NCI-H1694 treated with DMSO at 0.1 percent for 48 hours (cell line): ENCODE measurements around the gene IFNL3.
"Not testable (repeated sequence)": the region's sequence is repeated elsewhere in the genome, so short reads cannot be mapped to it uniquely, and the experiment has no call there.

ENCODE experiments used
- DNase-seq: peaks from one replicate; lab custom pipeline; 2025; lab: John Stamatoyannopoulos, UW

The IFNL3 gene

DNA sequence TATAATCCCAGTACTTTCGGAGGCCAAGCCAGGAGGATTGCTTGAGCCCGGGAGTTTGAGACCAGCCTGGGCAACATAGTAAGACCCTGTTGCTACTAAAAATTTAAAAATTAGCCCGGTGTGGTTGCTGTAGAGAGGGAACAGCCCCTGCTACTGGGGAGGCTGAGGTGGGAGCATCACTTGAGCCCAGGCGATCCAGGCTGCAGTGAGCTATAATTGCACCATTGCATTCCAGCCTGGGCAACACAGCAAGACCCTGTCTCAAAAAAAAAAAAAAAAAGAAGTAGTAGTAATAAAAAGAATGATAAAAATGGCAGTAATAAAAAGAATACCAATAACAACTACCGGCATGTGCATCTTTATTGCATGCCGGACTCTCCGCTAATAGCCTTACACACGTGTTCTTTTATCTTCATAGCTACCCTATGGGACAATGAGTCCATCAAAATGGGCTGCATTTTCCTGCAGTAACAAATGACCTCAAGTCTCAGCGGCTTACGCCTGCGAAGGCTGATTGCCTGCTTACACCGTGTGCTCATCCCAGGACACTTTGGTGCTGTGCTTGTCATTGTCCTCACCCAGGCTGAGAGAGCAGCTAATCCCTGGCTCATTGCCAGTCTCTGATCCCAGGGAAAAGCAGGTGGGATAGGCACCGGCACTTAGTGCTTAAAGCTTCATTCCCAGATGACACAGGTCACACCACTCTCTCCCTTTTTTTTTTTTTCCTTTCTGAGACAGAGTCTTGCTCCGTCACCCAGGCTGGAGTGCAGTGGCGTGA lies 26.4 kb downstream of the IFNL3 start:
- no peak for DNase-seq

DNA sequence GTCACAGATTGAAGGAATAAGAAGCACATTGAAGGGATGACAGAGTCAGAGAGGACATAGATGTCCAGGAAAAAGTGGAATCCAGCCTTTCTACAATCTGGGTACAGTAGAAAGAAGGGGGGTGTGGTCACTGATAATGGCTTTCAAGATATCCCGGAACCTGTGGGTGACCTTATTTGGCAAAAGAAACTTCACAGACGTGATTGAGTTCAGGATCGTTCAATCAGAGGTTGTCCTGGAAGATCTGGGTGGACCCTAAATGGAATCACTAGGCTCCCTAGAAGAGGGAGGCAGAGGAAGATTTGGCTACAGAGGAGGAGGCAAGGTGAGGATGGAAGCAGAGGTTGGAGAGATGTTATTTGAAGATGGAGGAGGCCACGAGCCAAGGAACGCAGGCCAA lies 27.7 kb downstream of the IFNL3 start:
- DNase-seq = no peak

DNA sequence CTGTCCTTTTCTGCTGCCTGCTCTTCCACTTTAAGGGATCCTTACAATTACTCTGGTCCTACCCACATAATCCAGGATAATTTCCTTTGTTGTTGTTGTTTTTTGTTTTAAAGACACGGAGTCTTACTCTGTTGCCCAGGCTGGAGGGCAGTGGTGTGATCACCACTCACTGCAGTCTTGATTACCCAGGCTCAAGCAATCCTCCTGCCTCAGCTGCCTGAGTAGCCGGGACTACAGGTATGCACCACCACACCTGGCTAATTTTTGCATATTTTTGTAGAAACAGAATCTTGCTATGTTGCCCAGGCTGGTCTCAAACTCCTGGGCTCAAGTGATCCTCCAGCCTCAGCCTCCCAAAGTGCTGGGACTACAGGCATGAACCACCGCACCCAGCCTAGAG lies 29.5 kb downstream of the IFNL3 start:
- DNase-seq = not testable (repeated sequence)

DNA sequence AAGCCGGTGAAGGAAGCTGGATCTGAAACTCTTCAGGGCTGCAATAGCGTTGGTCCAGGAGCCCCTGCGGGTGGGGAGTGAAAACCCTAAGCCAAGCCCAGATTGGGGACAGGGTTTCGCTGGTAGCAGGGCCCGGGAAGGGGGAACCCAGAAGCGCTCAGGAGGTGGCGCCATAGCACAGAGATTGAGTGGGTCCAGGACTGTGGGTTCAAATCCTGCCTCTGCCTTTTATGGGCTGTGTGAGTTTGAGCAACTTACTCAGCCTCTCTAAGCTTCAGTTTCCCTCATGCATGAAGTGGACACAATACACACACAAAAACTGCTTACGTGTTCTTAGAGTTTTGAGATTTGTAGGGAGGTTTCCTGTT lies 32.4 kb downstream of the IFNL3 start:
- peak; percentile 3 for DNase-seq

DNA sequence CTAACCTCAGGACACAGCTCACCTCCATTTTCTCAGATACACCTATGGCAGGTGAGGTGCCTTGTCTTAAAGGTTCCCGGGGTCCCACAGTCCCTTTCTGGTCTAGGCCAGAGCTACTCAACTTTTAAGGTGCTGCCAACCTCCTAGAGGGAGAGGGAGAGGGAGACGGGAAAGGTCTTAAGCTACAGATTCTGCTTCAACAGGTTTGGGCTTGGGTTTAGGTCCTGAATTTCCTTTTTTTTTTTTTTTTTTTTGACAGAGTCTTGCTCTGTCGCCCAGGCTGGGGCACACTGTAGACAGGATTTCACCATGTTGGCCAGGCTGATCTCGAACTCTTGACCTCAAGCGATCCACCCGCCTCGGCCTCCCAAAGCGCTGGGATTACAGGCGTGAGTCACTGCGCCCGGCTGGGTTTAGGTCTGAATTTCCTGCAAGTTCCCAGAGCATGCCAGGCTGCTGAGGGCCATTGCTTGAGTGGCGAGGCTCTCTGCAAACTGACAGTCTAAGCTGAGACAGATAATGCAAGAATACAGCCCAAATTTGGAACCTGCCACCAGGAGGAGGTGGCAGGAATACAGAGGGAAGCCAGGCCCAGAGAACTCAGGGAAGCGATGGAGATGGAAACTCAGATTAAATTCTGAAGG lies 33.0 kb downstream of the IFNL3 start:
- DNase-seq = no peak

DNA sequence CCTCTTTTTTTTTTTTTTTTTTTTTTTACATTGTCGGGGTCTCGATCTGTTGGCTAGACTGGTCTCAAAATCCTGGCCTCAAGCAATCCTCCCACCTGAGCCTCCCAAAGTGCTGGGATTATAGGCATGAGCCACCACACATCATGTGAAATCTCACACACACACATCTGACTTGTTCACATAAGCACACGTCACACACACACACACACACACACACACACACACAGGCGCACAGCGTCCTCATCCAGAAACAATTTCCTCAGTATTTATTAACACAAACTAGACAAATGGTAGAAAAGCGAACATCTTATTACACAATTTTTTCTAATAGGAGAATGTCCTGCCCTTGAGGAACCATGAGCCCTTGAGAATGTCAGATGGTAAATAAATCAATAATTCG lies 35.6 kb downstream of the IFNL3 start:
- no peak for DNase-seq

DNA sequence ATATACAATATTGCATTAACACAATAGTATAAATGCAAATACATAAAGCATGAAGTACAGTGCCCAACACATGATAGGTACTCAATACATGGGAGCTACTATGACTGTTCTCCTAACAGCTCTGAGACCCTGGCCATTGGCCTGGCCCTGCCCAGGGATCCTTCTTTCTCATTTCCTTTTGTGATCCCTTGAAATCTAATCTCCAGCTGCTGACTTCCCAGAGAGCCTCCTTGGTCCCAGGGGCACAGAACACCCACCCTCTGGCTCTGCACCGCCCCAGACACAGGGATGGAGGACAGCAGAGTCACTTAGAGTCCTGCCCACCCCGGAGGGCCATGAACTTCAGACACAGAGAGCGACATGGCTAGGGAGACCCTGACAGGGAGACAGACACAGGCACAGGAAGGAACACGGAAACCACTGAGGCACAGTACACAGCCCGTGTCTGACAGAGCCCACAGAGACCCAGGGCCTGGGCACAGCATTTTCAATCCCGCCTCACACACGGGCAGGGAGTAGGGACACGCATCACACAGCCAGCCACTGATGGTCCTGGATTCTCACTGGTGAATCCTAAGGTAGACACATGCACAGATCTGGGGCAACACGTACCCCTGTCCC lies 36.5 kb downstream of the IFNL3 start:
- no peak for DNase-seq

DNA sequence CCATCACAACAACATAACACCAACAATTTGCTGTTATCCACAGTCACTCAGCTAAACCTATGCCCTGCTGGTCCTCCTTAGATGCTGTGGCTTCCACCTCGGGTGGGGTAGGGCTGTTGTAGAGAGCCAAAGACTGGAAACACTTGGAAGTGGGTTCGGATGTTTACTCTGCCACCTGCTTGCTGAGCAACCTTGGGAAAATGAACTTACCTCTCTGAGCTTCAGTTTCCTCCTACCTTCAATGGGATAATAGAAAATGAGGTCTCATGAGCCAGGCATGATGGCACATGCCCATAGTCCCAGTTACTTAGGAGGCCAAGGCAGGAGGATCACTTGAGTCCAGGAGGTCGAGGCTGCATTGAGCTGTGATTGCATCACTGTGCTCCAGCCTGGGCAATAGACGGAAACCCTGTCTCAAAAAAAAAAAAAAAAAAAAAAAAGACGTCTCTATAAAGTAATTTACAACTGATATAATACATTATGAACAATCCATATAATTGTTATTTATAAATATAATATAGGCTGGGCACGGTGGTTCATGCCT lies 37.4 kb downstream of the IFNL3 start:
- no peak for DNase-seq

DNA sequence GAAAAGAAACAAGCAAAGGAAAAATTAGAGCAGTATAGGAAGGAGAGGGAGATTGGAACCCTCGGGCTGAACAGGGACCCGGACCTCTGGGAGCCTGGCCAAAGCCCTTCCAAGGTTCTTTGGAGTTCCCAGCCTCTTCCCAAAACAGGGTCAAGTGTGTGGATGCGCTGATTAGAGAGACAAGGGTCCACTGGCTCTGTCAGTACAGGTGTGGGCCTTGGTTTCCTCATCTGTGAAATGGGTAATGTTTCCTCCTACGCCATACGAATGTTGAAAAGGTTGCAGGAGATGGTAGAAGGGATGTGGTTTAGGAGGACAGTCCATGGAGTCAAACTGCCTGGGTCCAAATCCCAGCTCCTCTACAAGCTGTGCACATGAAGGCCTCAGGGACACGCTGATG lies 38.7 kb downstream of the IFNL3 start:
- no peak for DNase-seq

DNA sequence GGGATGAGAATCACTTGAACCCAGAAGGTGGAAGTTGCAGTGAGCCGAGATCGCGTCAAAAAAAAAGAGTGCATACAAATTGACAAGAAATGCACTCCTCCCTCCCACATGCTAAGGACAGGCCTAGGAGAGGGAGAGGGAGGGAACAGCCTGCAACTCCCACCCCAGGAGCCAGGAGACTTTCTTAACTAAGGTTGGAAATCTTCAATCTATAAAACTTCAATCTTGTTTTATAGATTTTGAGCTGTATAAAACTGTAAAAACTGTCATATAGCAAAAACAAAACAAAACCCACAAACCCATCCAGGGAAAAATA lies 39.4 kb downstream of the IFNL3 start:
- no peak for DNase-seq

DNA sequence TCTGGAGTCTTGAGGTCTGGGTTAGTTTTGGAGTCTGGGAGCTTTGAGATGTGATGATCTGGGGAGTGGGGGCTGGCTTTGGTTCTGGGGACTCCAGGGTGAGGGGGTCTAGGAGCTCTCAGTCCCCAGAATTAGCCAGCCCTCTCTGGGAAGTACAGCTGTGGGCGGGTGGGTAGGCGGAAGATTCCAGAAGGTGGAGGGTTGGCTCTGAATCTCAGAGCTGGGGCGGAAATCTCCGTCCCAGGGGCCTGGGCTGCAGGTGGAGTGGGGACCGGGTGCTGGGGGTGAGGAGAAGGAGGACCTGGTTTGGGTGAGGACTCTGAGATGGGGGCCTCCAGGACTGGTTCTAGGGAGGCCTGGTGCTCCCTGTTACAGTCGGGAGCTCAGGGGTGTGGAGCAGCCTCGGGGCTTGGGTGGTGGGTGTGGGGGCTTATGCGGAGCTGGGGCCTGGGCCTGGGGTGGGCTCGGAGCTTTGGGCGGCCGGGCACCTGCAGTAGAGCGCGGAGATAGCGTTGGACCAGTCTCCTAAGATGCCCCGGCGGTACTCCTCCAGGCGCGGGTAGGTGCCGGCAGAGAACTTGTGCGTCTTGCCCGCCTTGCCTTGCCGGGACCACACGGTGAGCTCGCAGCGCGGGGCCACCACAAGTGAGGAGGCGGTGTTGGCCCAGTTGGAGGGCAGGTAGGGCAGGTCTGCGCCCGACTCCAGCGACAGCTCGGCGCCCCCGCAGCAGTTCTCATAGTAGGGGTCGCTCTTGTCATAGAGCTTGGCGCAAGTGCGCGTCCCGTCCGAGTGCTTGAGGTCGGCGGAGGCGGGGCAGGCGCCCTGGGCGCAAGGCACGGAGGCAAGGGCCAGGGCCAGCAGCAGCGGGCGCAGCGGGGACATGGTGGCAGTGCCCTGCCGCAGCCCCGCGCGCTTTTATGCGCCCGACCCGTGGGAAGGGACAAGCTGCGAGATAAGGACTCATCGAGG lies 41.1 kb downstream of the IFNL3 start, which contains the start of gene SYCN:
TSS of gene SYCN (minus strand) at position 892 of the 970 bp plus-strand sequence. CDS start at position 883, 9 bp downstream.
- no peak for DNase-seq

DNA sequence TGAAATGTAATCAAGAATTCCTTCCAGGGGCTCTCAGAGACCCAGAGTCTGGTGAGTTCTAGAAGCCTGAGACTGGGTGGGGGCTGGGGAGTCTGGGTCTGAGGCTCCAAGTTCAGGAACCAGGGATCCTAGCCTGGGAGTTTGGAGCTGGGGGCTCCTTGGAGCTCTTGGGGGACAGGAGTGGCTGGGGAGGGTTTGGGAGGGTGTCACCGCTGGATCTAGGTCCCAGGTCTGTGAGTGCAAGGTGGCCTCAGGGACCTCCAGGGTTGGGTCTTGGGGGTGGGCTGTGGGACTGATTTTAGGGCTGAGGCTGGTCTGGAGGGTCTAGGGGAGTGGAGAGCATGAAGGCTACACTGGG lies 41.8 kb downstream of the IFNL3 start:
- no peak for DNase-seq

DNA sequence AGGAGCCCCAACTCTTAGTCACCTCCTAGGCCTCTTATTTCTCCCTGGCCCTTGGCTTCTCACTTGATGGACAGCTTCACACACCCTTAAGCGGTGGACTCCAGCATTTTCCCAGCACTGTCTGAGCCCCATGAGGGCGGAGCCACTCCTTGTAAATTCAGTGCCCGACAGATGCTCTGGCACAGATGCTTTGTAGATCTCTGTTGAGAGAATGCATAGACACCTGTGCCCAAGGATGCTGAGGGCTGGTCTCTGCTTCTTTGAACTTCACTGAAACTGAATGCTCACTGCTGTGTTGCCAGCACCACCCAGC lies 44.0 kb downstream of the IFNL3 start:
- DNase-seq = peak; percentile 46

DNA sequence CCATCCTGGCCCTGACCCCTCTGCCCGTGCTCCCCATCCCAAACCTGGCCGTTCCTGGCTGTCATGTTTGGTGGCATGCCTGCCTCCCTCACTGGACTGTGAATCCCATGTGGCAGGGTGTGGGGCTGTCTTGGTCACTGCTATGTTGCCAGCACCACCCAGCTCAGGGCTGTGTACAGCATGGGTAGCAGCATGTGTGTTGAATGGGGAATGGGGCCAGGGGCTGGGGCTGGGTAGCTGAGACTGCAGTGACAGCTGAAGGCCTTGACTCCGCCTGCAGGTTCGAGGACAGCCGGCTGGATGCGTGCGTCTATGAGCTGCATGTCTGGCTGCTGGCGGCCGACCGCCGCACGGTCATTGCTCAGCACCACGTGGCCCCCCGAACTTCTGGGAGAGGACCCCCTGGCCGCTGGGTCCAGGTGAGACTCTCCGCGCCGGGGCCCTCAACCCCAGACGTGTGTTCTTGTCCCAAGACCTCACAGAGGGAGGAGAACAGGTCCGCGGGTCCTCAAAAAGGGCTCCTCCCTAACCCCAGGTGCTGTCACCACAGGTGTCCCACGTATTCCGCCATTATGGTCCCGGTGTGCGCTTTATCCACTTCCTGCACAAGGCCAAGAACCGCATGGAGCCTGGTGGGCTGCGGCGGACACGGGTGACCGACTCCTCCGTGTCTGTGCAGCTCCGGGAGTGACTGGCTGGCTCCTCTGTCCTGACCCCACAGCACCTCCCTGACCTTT lies 44.6 kb downstream of the IFNL3 start:
- no peak for DNase-seq

DNA sequence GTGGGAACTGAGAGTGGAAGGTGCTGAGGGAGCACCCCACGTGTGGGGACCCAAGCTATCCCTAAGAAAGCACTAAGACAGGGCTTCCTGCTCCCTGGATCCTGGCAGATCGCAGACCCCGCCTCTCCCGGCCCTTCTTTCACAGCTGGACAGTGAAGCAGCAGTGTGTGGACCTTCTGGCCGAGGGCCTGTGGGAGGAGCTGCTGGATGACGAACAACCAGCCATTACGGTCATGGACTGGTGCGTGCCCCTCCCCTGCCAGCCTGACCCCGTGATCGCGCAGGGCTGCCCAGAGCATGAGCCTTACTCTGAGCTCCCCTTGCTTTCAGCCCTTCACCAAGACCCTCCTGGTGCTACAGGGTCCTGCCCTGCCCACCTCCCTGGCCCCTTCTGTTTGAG lies 45.8 kb downstream of the IFNL3 start:
- DNase-seq = no peak

DNA sequence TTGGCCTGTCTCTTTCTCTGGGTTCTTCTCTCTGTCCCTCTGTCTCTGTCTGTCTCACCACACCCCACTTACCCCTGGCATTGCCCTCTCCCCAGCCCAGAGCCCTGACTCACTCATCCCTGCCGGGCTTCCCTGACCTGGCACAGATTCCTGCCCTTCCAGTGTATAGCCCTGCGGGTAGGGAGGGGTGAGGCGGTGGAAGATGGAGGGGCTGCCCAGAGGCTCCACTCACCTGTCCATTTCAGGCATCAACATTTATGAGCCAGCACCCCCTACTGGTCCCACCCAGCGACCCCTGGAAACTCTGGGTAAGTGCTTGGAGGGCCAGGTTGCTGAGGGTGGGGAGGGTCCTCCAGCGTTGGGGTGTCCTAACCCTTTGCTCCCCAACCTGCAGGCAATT lies 47.0 kb downstream of the IFNL3 start:
- DNase-seq = no peak

DNA sequence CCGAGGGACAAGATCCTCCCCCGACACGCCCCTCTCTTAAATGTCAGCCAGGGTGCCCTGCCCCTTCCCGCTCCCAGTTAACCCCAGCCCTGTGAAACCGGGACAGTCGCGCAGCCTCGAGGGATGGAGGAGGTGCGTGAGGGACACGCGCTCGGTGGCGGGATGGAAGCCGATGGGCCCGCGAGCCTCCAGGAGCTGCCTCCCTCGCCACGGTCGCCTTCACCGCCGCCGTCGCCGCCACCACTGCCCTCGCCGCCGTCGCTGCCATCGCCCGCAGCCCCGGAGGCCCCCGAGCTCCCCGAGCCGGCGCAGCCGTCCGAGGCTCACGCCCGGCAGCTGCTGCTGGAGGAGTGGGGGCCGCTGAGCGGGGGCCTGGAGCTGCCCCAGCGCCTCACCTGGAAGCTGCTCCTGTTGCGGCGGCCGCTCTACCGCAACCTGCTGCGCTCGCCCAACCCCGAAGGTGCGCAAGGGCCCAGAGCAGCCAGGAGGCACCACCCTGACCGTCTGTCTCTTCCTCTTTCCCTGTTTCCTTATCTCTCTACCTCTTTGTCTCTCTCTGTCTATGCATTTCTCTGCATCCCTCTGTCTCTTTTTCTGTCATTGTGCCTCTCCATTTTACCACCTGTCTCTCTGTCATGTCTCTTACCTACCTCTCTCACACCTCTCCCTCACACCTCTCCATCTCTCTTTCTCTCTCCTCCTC lies 47.8 kb downstream of the IFNL3 start, which contains the start of gene NCCRP1:
TSS of gene NCCRP1 (plus strand) at position 105 of the 703 bp plus-strand sequence. CDS start at position 124, 19 bp downstream.
- no peak for DNase-seq

DNA sequence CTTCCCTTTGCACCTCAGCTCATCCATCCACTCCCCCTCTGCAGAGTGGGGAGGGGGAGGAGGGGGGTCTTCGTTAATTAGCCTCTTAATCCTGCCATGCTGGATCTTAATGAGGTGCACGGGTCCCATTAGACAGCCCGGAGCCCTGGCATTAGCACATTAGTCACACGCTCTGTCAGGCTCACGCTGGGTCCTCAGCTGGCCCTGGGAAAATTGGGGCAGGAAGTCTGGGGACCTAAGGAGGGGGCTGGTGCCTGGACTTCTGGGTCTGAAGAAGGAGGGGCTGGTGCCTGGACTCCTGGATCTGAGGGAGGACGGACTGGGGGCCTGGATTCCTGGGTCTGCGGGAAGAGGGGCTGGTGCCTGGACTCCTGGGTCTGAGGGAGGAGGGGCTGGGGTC lies 48.5 kb downstream of the IFNL3 start:
- no peak for DNase-seq

DNA sequence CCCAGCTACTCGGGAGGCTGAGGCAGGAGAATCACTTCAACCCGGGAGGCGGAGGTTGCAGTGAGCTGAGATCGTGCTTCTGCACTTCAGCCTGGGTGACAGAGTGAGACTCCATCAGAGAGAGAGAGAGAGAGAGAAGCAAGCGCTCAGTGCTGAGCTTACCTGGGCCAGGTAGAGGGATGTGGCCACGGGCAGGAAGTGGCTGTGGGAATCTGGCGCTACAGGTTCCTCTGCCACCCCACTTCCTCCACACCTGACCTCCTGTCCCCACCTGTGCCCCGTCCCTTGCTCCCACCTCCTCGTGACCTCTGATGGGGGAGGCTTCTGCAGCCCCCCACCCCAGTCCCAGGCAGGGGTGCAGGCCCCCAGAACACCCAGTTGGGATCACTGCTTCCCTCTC lies 49.1 kb downstream of the IFNL3 start:
- DNase-seq = no peak

DNA sequence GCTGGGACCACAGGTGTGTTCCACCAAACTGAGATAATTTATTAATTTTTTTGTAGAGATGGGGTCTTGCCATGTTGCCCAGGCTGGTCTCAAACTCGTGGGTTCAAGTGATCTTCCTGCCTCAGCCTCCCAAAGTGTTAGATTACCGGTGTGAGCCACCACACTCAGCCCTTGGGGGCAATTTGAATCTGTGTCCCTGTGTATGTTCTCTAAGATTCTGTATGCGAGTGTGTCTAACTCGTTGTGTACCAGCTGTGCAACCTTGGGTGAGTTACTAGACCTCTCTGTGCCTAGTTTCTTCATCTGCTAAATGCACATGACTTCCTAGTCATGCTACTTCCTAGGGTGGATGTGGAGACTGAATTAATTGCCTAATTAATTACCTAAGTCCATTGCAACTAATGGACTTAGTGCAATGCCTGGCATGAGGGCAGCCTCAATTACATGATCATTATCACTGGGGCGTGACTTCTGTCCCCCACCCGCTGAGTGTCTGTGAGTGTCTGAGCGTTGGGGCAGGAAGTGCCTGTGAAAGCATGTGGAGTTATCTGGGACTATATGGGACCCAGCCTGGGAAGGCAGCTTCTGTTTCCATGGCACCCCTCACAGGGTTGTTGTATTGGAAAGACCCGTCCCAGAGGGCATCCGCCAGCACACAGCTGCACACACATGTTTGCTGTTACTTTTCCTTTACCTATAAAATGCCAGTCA lies 49.8 kb downstream of the IFNL3 start:
- DNase-seq = no peak
